Activated CD4-positive, CD25-positive, alpha-beta regulatory T cell treated with anti-CD3 and anti-CD28 coated beads, Interleukin-2, amount 50 U/mL, for 72 hours (primary cell): ENCODE measurements around the gene ADPRH.

Source experiments
- DNase-seq: peaks from one replicate; pipeline ENCODE4 v3.0.0; 2021

Gene ADPRH

DNA sequence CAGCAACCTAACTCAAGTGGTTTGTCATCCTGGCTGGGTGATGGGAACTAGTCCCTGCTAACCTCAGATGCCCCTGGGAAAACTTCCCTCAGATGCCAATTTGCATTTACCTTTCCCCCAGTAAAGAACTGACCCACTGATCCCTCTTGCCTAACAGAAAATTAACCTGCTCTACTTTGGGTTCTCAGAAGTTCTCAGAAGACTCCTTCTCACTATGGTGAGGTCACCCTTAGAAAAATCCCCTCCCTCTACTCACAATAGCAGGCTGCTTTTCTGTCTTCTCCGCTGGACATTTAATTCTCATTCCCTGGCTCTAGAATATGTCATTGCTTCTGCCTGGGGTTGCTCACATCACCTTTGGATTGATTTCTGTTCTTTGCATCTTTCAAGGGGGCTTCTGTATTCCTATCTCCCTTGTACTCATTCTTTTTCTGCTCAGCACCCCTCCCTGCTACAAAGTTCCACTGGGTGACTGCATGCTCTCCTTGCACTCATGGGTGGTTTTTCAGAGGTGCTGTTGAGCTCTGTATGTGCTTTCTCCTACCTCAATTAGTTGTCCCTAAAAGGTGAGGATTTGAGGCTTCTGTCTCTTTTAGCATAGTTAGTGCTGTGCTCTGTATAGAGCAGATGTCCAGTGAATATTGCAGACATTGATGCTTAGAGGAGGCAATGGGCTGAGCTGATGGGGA, 19.3 kb downstream of the ADPRH start:
- DNase-seq: no peak

DNA sequence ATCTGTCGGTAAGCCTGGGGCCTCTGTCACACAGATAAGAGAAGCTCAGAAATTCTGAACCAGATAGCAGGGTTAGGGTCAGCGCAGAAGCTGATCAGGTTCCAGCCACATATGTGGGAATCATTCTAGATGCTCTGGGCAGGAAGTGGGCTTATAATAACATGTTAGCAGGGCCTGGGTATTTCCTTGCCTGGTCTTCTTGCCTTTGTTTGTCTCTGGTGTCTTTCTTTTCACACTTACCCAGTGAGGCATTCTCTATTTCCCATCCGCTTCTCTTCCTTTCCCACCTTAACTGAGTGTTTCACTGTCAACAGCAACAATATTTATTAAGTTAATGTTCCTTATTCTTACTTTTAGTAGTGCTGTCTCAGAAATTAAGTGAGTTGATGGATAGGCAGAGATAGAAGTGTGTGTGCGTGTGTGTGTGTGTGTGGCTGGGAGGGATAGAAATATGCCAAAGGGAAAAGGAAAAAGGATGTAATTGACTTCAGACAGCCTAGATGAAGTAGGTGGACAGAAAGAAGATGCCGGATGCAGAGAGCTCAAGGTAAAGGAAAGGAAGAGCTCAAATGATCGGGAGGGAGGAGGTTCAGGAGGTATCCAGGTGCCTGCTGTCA, 20.4 kb downstream of the ADPRH start:
- DNase-seq: no peak

DNA sequence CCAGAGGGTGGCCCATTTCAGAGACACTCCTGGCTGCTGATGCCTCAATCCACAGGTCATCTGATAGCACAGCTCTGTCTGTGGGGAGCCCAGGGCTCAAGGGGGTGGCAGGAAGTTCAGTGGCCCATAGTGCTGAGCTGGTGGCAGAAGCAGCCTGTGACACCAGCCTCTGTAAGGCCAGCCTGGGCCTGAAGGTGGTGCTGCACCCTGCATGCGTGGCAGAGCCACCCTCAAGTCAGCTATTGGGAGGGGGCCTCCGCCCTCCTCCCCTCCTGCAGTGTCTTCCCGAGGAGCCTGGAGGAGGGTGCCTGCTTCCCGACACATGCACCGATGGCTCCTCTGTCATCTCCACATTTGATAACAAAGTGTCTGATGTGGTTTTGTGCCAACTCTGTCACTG, 21.4 kb downstream of the ADPRH start:
- peak; percentile 41 for DNase-seq

DNA sequence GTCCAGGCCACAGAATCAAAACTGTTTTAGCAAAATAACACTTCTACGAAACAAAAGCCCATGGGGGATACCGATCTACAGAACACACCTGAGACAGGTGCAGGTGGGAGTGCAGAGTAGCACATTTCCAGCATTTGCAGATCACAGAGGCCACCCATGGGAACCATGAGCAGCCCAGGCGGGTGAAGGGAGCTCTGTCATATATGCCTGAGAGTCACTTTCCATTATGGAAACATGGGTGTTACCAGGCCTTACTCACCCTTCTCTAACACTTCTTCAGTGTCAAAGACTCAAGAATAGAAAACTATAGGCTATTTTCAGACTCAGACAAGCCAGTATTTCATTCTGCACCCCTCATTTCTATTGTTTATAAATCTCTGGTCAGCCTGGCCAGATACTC, 21.9 kb downstream of the ADPRH start:
- DNase-seq: no peak

DNA sequence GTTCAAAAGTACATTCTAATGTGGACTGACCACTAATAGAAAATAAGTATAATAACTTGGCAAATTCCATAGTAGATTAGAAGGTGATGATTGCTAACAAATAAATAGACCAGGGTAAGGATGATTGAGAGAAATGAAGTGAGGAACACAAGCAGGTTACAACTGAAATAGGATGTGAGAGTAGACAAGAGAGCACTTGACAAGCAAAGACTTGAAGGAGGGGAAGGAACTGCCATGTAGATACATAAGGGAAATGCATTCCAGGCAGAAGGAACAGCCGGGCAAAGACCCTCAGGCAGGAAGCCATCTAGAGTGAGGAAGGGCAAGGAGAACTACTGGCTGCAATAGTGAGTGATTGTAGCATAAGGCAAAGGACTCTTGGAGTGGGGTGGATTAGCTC, 23.4 kb downstream of the ADPRH start:
- DNase-seq: no peak

DNA sequence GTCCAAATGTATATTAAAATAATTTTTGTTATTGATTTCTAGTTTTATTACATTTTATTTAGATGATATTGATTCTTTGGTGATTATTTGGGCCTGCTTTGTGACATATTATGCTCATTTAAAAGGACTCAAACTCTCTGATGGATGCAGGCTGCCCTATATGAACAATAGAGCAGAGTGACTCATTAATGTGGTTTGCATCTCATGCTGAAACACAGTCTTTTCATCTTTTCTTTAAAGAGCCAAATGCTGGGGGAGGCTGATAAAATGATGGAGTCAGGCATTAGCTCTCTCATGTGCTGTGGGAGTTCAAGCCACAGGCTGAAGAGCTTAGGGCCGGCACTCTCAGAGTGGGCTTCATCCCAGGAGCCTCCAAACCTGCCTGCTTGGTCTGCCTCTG, 25.6 kb downstream of the ADPRH start:
- no peak for DNase-seq

DNA sequence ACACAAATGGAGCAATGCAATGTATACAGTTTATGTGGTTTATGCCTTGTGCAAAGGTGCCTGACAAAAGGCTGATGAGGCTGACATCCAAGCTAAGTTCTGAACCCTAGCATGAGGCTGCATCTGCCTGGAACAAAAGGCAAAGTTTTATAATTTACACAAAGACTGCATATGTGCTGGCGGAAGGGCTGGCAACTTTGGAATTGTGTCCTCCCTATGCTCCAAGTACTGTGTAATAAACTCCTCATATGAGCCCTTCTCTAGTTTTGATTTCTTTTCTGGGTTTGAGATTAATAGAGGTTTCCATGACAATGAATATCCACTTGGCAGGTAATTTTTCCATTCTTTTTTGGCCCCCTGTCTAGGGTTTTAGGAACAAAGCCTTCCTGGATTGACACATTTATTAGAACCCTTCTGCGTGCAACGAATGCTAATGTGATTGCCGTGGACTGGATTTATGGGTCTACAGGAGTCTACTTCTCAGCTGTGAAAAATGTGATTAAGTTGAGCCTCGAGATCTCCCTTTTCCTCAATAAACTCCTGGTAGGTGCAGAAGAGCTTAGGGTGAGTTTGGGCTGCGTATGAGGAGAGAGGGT, 29.2 kb downstream of the ADPRH start:
- DNase-seq: no peak

DNA sequence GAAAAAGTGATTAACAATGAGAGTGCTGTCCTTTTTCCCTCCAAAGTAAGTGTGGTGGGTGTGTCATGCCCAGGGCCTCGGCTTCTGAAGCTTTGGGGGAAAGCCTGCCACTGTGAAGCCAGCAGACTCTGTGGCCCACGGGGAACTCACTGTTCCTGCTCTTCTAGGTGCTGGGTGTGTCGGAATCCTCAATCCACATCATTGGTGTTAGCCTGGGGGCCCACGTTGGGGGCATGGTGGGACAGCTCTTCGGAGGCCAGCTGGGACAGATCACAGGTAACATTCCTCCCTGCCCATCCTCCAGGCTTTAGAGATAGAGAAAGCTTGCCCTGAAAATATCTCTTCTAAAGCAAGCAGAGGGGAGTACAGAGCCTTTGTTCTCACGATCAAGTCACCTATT, 30.0 kb downstream of the ADPRH start:
- no peak for DNase-seq

DNA sequence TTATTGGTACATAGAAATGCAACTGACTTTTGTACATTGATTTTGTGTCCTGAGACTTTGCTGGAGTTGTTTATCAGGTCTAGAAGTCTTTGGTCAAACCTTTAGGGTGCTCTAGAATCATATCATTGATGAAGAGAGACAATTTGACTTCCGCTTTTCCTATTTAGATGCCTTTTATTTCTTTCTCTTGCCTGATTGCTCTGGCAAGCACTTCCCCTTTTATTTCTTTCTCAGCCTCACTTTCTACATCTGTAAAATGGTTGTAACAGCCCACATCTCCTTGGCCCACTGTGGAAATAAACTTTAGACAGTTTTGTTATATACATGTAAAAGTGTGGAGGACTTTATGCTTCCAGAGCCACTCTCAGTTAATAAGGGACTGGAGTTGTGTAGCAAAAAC, 32.4 kb downstream of the ADPRH start:
- DNase-seq: no peak

DNA sequence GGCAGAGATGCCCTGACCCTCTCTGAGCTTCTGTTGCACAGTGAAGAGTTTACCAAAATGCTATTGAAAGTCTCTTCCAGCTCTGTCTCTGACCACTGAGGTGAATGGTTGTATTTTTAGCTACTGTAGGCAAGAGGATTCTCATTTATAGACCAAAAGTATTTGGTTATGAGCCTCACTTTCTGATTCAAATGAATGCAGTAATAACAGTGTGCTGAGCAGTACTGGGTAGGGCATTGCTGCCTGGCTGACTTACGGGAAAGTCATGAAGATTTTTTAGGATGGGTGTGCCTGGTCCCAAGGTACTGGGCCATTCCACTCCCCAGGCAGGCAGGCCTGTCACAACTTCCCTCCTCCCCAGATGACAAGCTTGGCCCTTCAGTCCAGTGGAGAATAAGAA, 33.9 kb downstream of the ADPRH start:
- DNase-seq: no peak

DNA sequence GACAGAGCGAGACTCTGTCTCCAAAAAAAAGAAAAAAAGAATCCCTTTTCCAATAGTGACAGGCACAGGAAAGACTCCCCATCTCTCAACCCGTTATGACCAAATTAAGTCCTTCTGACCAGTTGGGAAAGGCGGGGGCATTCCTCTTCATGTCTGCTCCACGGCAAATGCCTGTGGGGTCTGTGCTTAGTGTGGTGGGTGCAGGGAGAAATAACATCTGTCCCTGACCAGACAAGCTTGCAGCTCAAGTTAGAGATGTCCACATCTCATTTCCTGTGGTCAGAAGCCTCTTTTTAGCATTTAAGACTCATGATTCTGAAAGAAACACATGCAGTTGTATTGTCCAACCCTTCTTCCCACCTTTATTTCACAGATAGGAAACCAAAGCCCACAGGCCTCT, 34.6 kb downstream of the ADPRH start:
- no peak for DNase-seq

DNA sequence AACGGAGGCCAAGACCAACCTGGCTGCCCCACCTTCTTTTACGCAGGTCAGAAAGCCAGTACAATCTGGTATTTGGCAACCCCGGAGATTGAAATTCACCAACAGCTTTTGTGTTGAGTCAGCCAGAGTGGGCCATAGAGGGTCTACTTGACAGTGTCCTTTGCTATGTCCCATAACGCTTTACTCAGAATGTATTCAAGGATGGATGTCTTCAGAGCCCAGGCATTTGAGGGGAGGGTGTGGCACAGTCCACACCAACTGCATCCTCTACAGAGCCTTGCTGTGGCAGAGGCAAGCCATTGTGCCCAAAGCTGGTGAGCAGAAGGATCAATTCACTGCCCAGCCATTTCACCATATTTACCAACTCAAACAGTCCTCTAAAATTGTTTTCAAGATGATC, 36.8 kb downstream of the ADPRH start:
- DNase-seq: no peak

DNA sequence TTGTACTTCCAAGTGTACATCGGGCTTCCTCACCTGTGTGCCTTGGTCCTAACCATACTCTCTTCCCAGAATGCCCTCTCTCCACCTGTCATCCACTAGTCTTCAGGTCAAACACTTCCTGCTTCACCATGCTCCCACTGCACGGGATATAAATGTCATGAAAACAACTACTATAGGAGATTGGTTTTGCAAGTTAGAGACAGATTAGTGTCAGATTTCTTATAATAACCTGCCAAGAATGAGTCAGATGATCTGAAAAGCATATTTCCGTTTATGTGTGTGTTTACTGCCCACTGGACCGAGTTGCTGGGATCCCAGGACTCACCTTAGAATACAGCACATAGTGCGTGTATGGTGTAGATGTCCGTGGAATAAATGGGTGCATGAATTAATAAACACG, 39.8 kb downstream of the ADPRH start:
- DNase-seq: no peak

DNA sequence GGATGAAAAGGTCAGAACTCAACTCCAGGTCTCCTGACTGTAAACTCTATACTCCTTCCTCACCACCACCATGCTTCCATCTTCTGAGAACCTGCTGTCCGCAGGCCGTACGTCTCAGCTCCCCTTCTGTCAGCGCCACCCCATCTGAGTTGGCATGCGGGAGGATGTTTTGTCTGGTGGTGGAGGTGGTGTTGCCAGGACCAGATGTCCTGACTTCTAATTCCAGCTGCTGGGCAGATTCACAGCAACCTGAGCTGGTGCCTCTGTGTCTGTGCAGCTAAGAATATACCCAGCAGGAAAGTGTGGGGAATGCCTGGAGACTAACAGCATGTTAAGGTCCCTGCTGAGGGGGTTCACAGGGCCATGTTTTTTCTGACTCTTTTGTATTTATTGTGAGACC, 41.6 kb downstream of the ADPRH start:
- no peak for DNase-seq

DNA sequence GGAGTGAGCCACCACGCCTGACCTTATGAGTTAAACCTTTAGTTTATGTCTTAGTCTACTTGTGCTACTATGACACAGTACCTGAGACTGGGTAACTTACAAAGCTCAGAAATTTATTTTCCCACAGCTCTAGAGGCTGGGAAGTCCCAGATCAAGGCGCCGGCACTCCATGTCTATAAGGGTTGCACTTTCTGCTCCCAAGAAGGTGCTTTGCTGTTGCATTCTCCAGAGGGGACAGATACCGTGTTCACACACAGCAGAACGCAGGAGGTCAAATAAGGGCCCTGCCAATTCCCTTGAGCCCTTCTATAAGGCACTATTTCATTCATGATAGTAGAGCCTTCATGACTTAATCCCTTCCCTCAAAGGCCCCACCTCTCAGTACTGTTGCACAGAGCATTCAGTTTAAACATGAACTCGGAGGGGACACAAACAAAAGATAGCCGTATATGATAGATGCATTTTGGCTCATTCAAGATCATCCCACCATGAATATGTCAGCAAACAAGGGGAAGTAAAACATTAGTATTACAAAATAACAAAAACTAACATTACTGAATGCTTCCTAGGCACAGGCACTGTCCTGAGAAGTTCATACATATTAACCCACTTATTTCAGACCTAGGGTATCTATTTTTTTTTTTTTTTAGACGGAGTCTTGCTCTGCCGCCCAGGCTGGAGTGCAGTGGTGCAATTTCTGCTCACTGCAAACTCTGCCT, 44.9 kb downstream of the ADPRH start:
- no peak for DNase-seq

DNA sequence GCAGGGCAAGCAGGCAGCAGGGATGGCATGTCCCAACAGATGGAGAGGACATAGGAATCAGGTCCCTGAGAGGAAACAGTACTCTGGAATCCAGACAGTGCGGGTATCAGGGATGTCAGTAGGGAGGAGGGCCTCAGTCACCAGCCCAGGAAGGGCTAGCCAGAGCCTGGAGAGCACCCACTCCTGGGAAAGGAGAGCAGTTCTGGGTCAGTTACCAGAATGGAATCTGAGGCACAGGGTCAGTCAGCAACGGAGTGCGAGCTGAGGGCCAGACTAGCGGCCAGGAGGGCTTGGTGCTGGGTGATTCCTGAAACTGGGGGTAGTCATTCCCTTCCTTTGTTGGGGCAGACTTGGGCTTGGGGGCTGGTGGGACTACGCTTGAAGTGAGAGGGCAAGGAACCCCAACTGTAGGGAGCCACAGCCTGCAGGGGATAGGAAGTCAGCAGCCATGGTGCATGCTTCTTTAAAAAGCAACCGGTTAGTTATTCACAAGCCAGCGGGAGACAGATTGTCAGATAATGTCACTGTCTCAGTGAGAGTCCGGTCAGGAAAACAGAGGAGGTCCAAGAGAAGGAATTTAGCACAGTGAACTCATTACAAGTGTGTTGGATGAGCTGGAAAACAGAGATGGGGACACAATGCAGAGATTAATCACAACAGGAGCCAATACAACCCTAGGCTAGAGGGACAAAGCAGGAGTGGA, 46.3 kb downstream of the ADPRH start:
- DNase-seq: no peak

DNA sequence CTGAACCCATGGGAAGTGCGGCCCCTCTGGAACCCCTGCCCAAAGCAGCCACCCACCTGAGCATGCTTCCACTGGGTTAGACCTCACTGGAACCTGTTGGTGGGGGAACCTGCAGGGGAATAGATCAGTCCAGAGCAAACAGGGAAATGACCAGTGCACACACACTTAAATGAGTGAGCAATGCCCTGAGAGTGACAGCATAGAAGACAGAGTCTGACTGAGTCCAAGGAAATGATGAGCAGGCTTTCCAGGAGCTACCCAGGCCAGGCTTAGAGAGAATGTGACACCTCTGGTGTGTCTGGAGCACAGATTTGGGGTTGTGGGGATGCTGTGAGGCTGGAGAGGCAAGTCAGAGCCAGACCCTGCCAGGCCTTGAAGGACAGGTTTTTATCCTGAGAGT, 46.9 kb downstream of the ADPRH start:
- DNase-seq: no peak

DNA sequence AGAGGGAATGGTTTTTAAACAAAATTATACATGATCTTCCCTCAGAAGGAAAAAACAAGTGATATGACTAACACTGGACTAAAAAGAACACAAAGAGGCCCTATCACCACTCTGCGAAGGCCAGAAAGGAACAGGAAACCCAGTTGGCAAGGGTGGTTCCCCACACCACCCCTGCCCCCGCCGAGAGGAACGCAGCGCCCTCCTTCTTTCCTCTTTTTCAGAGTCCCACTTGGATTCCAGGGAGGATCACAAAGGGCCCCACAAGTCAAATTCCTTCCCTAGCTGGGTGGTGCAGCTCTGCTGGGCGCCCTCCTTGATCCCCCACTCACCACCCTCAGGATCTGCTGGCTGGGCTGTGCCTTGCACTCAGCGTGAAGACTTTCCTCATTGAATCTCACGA, 48.2 kb downstream of the ADPRH start:
- no peak for DNase-seq

DNA sequence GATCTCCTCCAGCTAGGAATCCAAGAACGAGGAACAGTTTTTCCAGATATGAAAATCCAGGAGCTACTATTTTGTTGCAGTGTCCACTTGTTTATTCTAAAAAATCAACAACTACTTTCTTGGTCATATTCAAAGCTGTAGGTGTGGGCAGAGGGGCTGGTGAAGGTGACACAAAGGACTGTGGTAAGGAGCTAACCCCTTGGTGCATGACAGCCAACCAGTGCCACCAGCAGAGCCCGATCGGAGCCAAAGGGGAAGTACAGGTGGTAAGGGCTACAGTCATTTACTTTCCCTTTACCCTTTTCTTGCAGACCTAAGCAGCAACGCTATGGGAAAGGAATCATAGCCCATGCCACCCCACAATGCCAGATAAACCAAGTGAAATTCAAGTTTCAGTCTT, 49.1 kb downstream of the ADPRH start:
- peak; percentile 58 for DNase-seq

DNA sequence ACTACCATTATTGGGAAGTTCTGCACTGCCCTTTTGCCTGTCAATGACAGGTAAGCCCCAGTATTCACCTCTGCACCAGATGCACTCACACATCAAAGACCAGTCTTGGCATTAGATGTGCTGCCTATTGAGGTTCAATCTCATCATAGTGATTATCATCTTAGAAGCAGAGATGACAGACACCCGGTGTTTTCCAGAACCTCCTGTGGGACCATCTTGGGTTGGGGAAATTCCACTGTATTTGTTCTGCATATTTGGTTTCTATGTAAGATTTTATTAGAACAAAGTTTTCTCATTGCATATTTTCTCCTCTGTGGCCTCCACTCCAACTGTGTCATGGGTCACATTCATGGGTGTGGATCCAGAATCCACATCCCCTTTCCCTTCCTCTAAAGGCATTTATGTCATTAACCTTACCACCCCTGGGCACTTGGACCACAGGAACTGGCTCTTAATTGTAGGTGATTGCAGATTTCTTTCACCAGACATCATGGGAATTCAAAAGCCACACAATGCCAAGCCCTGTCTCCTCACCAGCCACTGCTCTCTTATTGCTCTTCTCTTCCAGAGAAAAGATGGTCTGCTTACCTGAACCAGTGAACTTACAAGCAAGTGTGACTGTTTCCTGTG, 49.6 kb downstream of the ADPRH start:
- DNase-seq: no peak

DNA sequence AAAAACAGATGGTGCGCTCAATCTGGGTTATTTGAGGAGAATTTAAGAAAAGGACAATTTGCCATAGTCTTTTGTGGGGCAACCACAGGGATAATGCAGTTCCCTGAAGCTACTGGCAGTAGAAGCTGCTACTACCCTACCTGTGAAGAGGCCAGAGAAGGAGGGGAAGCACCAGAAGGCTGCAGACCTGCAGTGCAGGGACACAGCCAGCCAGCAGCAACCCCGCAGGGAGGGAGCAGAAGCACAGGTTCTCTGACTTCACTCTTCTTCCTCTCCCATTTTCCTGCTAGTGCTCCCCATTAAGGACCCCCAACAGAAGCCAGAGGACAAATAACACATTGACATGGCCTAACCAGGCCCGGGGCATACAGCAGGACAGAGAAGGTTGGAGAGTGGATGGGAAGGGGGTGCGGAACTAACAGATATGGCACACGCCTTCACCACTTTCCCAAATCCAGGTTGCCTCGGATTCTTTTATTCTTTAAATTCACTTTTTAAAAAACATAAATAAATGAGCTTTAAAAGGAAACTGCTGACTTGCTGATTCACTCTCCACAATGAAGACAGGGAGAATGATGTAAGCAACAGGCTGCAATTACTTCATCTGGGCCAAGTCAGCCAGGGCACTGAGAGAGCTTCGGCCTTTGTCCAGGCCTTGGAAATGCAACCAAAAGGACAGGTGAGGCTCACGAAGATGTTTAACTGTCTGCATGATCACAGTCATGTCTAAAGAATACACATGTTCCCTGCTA, 51.0 kb downstream of the ADPRH start:
- DNase-seq: no peak

DNA sequence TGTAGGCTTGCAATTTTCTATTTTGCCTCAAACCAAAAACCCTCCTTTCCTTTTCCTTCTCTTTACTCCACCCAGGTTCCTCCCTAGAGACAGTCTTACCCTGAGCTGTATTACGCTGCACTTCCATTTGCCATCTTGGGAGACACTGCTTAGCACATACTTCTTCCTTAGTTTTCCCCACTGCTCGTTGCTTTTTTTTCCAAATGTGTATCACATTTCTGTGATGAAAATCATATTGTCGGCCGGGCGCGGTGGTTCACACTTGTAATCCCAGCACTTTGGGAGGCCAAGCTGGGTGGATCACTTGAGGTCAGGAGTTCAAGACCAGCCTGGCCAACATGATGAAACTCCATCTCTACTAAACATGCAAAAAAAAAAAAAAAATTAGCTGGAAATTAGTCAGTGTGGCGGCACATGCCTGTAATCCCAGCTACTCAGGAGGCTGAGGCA, 51.6 kb downstream of the ADPRH start:
- no peak for DNase-seq
